ENCODE results near the gene DENND2A. TPM values are rescaled to one million over a fixed set of nuclear protein-coding genes. Genes with fewer than 3 reads are reported as not detected.
"Not testable (repeated sequence)": the region's sequence is repeated elsewhere in the genome, so short reads cannot be mapped to it uniquely, and the experiment has no call there.

Gene DENND2A
- total RNA-seq, 1 donor from 2014 or later: 39.8 TPM

DNA sequence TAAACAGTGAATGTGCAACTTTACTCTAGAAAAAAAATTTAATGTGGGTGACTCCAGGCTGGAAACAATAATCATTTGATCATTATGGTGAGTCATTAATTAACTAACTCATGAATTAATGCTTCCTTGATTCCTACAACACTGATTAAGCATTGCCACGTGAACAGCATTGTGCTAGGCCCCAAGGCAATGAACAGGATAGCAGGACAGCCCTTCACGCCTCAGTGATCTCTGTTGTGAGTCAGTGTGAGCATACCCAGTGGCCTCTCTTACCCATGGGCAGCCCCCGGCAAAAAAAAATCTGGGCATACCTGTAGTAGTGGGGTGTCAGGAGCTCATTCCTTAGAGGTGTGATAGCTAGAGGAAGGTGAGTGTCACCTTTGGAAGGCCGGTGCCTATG, 76.0 kb downstream of the DENND2A start:
- H3K27me3 Mint-ChIP-seq: no peaks in the 10 kb centered on the region
- TF ChIP-seq, protein P1, sequence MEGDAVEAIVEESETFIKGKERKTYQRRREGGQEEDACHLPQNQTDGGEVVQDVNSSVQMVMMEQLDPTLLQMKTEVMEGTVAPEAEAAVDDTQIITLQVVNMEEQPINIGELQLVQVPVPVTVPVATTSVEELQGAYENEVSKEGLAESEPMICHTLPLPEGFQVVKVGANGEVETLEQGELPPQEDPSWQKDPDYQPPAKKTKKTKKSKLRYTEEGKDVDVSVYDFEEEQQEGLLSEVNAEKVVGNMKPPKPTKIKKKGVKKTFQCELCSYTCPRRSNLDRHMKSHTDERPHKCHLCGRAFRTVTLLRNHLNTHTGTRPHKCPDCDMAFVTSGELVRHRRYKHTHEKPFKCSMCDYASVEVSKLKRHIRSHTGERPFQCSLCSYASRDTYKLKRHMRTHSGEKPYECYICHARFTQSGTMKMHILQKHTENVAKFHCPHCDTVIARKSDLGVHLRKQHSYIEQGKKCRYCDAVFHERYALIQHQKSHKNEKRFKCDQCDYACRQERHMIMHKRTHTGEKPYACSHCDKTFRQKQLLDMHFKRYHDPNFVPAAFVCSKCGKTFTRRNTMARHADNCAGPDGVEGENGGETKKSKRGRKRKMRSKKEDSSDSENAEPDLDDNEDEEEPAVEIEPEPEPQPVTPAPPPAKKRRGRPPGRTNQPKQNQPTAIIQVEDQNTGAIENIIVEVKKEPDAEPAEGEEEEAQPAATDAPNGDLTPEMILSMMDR (IDR thresholded peaks at IDR 0.05; ENCODE audit: unreplicated experiment): no peak
- H3K4me3 Mint-ChIP-seq (ENCODE audit: low read depth): no peak overlapping the region
- H3K36me3 Mint-ChIP-seq (ENCODE audit: insufficient read depth): peaks cover 13% of the 10 kb centered on the region
- no peak for DNase-seq (ENCODE audit: low spot score, unreplicated experiment)
- no peaks in the 10 kb centered on the region for H3K9me3 Mint-ChIP-seq (ENCODE audit: low read depth)
- H3K4me1 Mint-ChIP-seq (ENCODE audit: low read depth): no peaks in the 10 kb centered on the region
- H3K27ac Mint-ChIP-seq: no peak overlapping the region

DNA sequence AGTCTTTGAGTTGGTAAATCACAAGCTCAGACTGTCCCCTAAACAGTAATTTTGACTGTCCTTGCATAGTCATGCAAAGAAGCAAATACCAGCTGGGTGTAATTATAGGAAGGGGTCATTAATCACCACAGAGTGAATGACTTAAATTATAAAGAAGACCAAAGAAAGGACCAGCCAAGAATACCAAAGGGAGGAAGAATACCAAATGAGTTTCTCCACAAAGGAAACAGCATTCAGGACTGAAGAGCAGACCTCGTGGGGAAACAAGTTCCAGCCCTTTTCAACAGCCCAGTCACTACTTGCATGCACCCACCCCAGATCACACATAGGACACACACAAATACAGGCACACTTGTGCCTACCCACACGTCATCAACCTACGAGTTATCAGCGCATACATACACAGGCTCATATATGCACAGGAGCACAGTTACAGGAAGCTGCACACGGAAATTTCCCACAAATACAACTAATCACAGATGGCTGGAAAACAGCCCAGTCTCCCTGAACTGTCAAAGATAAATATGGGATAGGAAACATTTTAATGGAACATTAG, 77.6 kb downstream of the DENND2A start:
- Mint-ChIP-seq H3K36me3 (ENCODE audit: insufficient read depth) (peaks cover 16% of the 10 kb centered on the region), H3K27me3 (no peaks in the 10 kb centered on the region), H3K4me3 (ENCODE audit: low read depth) (no peak overlapping the region), H3K27ac (peak overlapping the region; percentile 23), H3K9me3 (ENCODE audit: low read depth) (no peaks in the 10 kb centered on the region), H3K4me1 (ENCODE audit: low read depth) (no peaks in the 10 kb centered on the region)
- TF ChIP-seq, protein P1 (IDR thresholded peaks at IDR 0.05; ENCODE audit: unreplicated experiment): no peak
- no peak for DNase-seq (ENCODE audit: low spot score, unreplicated experiment)

DNA sequence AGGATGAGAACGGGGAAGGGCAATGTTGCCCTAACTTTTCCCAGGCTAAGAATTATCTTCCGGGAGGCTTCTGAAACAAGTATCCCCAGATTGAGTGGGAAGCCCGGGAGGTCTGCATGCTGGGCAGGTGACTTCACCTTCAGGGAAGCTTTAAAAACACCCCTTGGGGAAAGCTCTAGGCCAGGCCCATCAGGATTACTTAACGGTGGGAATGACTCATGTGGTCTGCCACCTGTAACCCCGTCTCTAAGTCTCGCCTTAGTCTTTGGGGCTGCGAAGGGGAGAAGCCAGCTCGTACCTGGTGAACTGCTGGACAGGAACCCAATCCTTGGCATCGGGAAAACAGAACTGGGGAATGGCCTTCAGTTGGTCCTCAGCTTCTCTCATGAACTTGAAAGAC, 81.2 kb downstream of the DENND2A start:
- Mint-ChIP-seq H3K27ac (no peak overlapping the region), H3K4me1 (ENCODE audit: low read depth) (no peaks in the 10 kb centered on the region), H3K9me3 (ENCODE audit: low read depth) (no peaks in the 10 kb centered on the region), H3K4me3 (ENCODE audit: low read depth) (no peak overlapping the region), H3K36me3 (ENCODE audit: insufficient read depth) (peaks cover 22% of the 10 kb centered on the region), H3K27me3 (no peaks in the 10 kb centered on the region)
- TF ChIP-seq, protein P1 (IDR thresholded peaks at IDR 0.05; ENCODE audit: unreplicated experiment): no peak
- DNase-seq (ENCODE audit: low spot score, unreplicated experiment): no peak

DNA sequence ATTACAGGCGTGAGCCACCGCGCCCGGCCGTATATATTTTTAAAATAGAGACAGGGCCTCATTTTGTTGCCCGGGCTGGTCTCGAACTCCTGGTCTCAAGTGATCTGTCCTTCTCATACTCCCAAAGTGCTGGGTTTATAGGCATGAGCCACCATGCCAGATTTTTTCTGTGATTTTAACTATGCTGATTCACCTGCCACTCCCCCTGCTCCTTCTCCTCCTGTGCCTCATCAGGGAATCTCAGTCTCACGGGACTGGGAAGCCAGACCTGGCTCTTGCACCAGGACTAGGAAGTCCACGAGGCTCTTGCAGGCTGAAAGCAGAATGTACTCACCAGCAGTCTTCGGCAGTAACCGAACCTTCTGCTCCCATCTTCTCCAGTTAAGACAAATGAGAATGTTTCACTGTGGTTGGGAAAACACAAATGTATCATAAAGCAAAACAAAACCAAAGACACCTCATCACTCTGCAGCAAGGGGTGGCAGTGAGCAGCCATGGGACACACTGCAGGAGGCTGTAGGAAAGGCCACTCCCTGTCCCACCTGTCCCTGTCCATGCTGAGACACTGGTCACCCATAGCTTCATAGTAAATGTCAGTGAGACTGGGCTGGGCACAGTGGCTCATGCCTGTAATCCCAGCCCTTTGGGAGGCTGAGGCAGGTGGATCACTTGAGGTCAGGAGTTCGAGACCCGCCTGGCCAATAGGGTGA, 82.6 kb downstream of the DENND2A start:
- Mint-ChIP-seq H3K36me3 (ENCODE audit: insufficient read depth) (peaks cover 18% of the 10 kb centered on the region), H3K4me1 (ENCODE audit: low read depth) (peaks cover 8% of the 10 kb centered on the region), H3K9me3 (ENCODE audit: low read depth) (no peaks in the 10 kb centered on the region), H3K27me3 (no peaks in the 10 kb centered on the region), H3K27ac (peak overlapping the region; percentile 1), H3K4me3 (ENCODE audit: low read depth) (no peak overlapping the region)
- TF ChIP-seq, protein P1 (IDR thresholded peaks at IDR 0.05; ENCODE audit: unreplicated experiment): no peak
- DNase-seq (ENCODE audit: low spot score, unreplicated experiment): no peak

DNA sequence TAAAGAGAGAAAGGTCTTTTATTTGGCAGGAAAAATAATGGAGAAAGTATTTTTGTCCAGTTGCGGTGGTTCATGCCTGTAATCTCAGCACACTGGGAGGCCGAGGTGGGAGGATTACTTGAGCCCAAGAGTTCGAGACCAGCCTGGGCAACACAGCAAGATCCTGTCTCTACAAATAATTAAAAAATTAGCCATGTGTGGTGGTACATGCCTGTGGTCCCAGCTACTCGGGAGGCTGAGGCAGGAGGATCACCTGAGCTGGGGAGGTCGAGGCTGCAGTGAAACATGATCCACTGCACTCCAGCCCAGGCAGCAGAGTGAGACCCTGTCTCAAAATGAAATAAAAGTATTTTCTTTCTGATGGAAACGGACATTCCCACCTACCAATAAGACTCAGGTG, 83.5 kb downstream of the DENND2A start:
- H3K27me3 Mint-ChIP-seq: no peaks in the 10 kb centered on the region
- no peak overlapping the region for H3K4me3 Mint-ChIP-seq (ENCODE audit: low read depth)
- H3K9me3 Mint-ChIP-seq (ENCODE audit: low read depth): no peaks in the 10 kb centered on the region
- no peak overlapping the region for H3K27ac Mint-ChIP-seq
- peaks cover 15% of the 10 kb centered on the region for H3K36me3 Mint-ChIP-seq (ENCODE audit: insufficient read depth)
- DNase-seq (ENCODE audit: low spot score, unreplicated experiment): no peak
- H3K4me1 Mint-ChIP-seq (ENCODE audit: low read depth): peaks cover 14% of the 10 kb centered on the region
- TF ChIP-seq, protein P1 (IDR thresholded peaks at IDR 0.05; ENCODE audit: unreplicated experiment): no peak

DNA sequence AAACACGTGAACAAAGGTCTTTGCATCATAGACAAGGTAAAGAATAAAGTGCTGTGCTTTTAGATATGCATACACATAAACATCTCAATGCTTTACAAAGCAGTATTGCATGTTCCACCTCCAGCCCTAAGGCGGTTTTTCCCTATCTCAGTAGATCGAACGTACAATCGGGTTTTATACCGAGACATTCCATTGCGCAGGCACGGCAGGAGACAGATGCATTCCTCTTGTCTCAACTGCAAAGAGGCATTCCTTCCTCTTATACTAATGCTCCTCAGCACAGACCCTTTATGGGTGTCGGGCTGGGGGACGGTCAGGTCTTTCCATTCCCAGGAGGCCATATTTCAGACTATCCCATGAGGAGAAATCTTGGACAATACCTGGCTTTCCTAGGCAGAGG, 87.4 kb downstream of the DENND2A start:
- Mint-ChIP-seq H3K36me3 (ENCODE audit: insufficient read depth) (peaks cover 12% of the 10 kb centered on the region), H3K27ac (peak overlapping the region; percentile 56), H3K4me1 (ENCODE audit: low read depth) (peaks cover 14% of the 10 kb centered on the region)
- H3K27me3 Mint-ChIP-seq; H3K9me3 Mint-ChIP-seq (ENCODE audit: low read depth); DNase-seq (ENCODE audit: low spot score, unreplicated experiment); H3K4me3 Mint-ChIP-seq (ENCODE audit: low read depth): not testable (repeated sequence)

Measured in progenitor cell of endocrine pancreas (in vitro differentiated cells).